Camera-type eye (tissue), 1 donor: ENCODE data around the gene COPG2. TPM values are rescaled to one million over a fixed set of nuclear protein-coding genes. Genes with fewer than 3 reads are reported as not detected.

ENCODE experiments used
- total RNA-seq: library from RNA; depleted of rRNA; stranded (reverse); fragments of >200 nt; gene quantifications from one replicate; pipeline ENCODE4 v1.2.3, GENCODE V29; 2014

Gene COPG2, protein sequence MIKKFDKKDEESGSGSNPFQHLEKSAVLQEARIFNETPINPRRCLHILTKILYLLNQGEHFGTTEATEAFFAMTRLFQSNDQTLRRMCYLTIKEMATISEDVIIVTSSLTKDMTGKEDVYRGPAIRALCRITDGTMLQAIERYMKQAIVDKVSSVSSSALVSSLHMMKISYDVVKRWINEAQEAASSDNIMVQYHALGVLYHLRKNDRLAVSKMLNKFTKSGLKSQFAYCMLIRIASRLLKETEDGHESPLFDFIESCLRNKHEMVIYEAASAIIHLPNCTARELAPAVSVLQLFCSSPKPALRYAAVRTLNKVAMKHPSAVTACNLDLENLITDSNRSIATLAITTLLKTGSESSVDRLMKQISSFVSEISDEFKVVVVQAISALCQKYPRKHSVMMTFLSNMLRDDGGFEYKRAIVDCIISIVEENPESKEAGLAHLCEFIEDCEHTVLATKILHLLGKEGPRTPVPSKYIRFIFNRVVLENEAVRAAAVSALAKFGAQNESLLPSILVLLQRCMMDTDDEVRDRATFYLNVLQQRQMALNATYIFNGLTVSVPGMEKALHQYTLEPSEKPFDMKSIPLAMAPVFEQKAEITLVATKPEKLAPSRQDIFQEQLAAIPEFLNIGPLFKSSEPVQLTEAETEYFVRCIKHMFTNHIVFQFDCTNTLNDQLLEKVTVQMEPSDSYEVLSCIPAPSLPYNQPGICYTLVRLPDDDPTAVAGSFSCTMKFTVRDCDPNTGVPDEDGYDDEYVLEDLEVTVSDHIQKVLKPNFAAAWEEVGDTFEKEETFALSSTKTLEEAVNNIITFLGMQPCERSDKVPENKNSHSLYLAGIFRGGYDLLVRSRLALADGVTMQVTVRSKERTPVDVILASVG
- 48.4 TPM for total RNA-seq

DNA sequence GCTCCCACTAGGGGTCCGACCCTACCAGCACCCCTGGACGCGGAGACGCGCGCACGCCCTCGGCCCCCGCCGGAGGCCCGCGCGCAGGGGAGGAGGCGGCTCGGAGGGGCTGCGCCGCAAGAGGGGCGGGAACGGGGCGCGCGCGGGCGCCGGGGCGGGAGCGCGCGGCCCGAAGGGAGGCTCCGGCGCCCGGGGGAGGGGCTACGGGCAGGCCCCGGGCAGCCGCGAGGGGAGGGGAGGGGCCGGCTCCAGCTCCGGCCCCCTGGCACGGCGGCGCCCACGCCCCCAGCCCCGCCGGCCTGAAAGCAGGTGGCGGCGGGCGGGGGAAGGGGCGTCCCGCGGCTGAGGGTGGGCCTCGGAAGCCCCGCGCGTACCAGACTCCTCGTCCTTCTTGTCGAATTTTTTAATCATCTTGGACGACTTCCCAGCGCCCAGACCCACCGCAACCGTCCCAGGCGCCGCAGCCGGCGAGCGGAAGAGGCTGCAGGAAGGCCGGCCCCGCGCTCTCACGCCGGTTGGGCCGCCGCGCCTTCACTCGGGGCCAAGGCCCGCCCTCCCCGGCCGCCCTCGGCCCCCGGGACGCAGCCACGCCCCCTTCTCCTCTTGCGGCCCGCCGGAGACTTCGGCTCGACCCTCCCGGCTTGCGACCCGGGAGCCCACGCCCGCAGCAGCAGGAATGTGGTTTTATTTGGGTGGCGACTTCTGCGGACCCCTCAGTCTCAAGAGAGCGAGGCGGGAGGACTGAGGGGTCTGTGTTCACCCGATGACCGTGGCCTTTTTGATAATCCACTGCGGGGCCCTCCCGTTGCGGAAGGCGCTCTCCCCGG is at the start of gene COPG2:
Gene COPG2, minus strand, starts transcription at position 491 of the 827 bp plus-strand sequence. Its CDS starts 80 bp downstream, at position 411.

DNA sequence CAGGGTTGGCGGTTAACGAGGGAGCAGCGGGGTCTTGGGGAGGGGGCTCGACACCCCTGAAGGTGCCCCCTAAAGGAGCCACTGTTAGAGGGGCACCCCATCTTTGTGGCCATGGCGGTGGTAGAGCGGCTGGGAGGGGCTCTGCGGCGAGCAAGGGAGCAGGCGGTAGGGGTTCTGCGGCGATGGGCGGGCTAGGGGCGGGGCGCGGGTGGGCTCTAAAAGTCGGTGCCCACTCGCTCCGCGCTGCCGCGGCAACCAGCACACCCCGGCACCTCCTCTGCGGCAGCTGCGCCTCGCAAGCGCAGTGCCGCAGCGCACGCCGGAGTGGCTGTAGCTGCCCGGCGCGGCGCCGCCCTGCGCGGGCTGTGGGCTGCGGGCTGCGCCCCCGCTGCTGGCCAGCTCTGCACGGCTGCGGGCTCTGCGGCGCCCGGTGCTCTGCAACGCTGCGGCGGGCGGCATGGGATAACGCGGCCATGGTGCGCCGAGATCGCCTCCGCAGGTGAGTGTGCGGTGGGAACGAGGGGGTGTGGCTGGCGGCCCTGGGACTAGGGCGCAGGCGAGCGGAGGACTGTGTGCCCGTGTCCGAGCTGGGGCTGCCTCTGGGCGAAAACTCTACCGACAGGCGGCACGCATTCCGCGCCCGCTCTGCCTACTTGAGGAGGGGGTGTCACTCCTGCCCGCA is 176.6 kb downstream of the COPG2 start, which contains the start of gene MEST:
Gene MEST, plus strand, starts transcription at position 245 of the 682 bp plus-strand sequence. Its CDS starts 229 bp downstream, at position 474.

Other genes with a start within 250 kb of the COPG2 start
- gene CEP41, start 227.7 kb downstream of the COPG2 start, total RNA-seq = 28.8 TPM
- gene MEST, start 176.7 kb downstream of the COPG2 start, total RNA-seq = 337 TPM
- gene TSGA13, start 17.8 kb upstream of the COPG2 start, total RNA-seq = not detected
- gene KLF14, start 65.5 kb upstream of the COPG2 start, total RNA-seq = 0.16 TPM